Loucy (cell line): ENCODE measurements around the gene MUC6.

Experiments used
- H2AFZ ChIP-seq: fragments of 200-600 bp; sonication (generic); 2 replicates; pipeline ENCODE4 v1.6.0; 2016; ENCODE audit warnings: antibody characterized with exemption, mild to moderate bottlenecking, low read length, moderate library complexity
- H3F3A ChIP-seq: fragments of 200-600 bp; 2 replicates; pipeline ENCODE4 v1.6.0; 2016; ENCODE audit warnings: antibody characterized with exemption, low read depth, mild to moderate bottlenecking
- H3K27me3 ChIP-seq: fragments of 200-600 bp; sonication (generic); 2 replicates; pipeline ENCODE4 v1.6.1; 2014; ENCODE audit warnings: low read length, mild to moderate bottlenecking; ENCODE audit not compliant: insufficient read depth, poor library complexity, severe bottlenecking
- H3K36me3 ChIP-seq: fragments of 200-600 bp; sonication (generic); 2 replicates; pipeline ENCODE4 v1.6.1; 2016; ENCODE audit warnings: low read length; ENCODE audit not compliant: insufficient read depth
- H3K4me1 ChIP-seq: fragments of 200-600 bp; sonication (generic); 2 replicates; pipeline ENCODE4 v1.5.1; 2014; ENCODE audit warnings: low read length, mild to moderate bottlenecking; ENCODE audit not compliant: insufficient read depth, poor library complexity, severe bottlenecking
- H3K4me2 ChIP-seq: fragments of 200-600 bp; sonication (generic); 2 replicates; pipeline ENCODE4 v1.6.0; 2014; ENCODE audit warnings: antibody characterized with exemption, low read length, low read depth, mild to moderate bottlenecking; ENCODE audit not compliant: poor library complexity, severe bottlenecking
- H3K4me3 ChIP-seq: fragments of 200-600 bp; sonication (generic); 2 replicates; pipeline ENCODE4 v1.5.1; 2014; ENCODE audit warnings: low read length, mild to moderate bottlenecking, mixed read lengths; ENCODE audit not compliant: poor library complexity, severe bottlenecking
- H3K79me2 ChIP-seq: fragments of 200-600 bp; sonication (generic); 2 replicates; pipeline ENCODE4 v1.6.1; 2014; ENCODE audit warnings: low read length; ENCODE audit not compliant: insufficient read depth
- H3K9ac ChIP-seq: fragments of 200-600 bp; sonication (generic); 2 replicates; pipeline ENCODE4 v1.6.0; 2014; ENCODE audit warnings: mild to moderate bottlenecking, low read depth, low read length, moderate library complexity; ENCODE audit not compliant: poor library complexity, severe bottlenecking
- H3K9me2 ChIP-seq: fragments of 200-600 bp; sonication (generic); replicated peaks from 2 replicates; pipeline ENCODE4 v1.6.1; 2016; ENCODE audit warnings: low read depth, low read length, mixed read lengths
- H3K9me3 ChIP-seq: fragments of 200-600 bp; sonication (generic); 2 replicates; pipeline ENCODE4 v1.6.1; 2014; ENCODE audit warnings: mild to moderate bottlenecking, antibody characterized with exemption, low read length, low read depth; ENCODE audit not compliant: insufficient read depth
- H4K20me1 ChIP-seq: fragments of 200-600 bp; sonication (generic); 2 replicates; pipeline ENCODE4 v1.6.0; 2014; ENCODE audit warnings: antibody characterized with exemption, low read length, mild to moderate bottlenecking; ENCODE audit not compliant: insufficient read depth, poor library complexity, severe bottlenecking
- CTCF ChIP-seq: fragments of 200-600 bp; sonication (generic); conservative IDR thresholded peaks from 2 replicates; pipeline ENCODE4 v1.5.1; 2014; ENCODE audit warnings: mild to moderate bottlenecking, antibody characterized with exemption, low read length
- EZH2phosphoT487 ChIP-seq: fragments of 200-600 bp; IDR thresholded peaks from 2 replicates; pipeline ENCODE4 v1.6.1; 2018; ENCODE audit warnings: antibody characterized with exemption, mild to moderate bottlenecking, moderate library complexity, borderline replicate concordance

MUC6 gene

GRCh38 chr11:1077417-1078119, 41.0 kb upstream of the MUC6 start:
- Histone ChIP-seq H3K4me1 (no peaks in the 10 kb centered on the region), H3K9ac (no peak overlapping the region), H3K27me3 (no peaks in the 10 kb centered on the region), H3K79me2 (no peaks in the 10 kb centered on the region), H3K36me3 (no peaks in the 10 kb centered on the region), H3F3A (no peaks in the 10 kb centered on the region), H3K9me3 (no peaks in the 10 kb centered on the region; the same call in 1 of the 2 replicates), H3K4me2 (no peak overlapping the region), H4K20me1 (no peaks in the 10 kb centered on the region), H3K9me2 (no peaks in the 10 kb centered on the region), H2AFZ (no peak overlapping the region), H3K4me3 (no peak overlapping the region)
- TF ChIP-seq EZH2phosphoT487 (no peak), CTCF (no peak)

GRCh38 chr11:1077033-1077416, 40.5 kb upstream of the MUC6 start:
- Histone ChIP-seq H3K36me3 (no peaks in the 10 kb centered on the region), H3F3A (no peaks in the 10 kb centered on the region), H3K4me2 (no peak overlapping the region), H3K4me3 (no peak overlapping the region), H3K9ac (no peak overlapping the region), H3K79me2 (no peaks in the 10 kb centered on the region), H3K9me3 (no peaks in the 10 kb centered on the region; the same call in 1 of the 2 replicates), H2AFZ (no peak overlapping the region), H3K9me2 (no peaks in the 10 kb centered on the region), H3K4me1 (no peaks in the 10 kb centered on the region), H4K20me1 (no peaks in the 10 kb centered on the region), H3K27me3 (no peaks in the 10 kb centered on the region)
- no peak for TF ChIP-seq CTCF
- no peak for TF ChIP-seq EZH2phosphoT487

- no peak overlapping the region for H3K9ac ChIP-seq
- H3K4me3 ChIP-seq = no peak overlapping the region
Measured at GRCh38 chr11:1076061-1076665, 39.6 kb upstream of the MUC6 start.

More at GRCh38 chr11:1076061-1076665, 39.6 kb upstream of the MUC6 start:
- Histone ChIP-seq H3K9me3 (no peaks in the 10 kb centered on the region; the same call in 1 of the 2 replicates), H4K20me1 (no peaks in the 10 kb centered on the region), H3K4me2 (no peak overlapping the region), H2AFZ (no peak overlapping the region), H3K79me2 (no peaks in the 10 kb centered on the region), H3K4me1 (no peaks in the 10 kb centered on the region), H3F3A (no peaks in the 10 kb centered on the region), H3K9me2 (no peaks in the 10 kb centered on the region), H3K27me3 (no peaks in the 10 kb centered on the region), H3K36me3 (no peaks in the 10 kb centered on the region)
- TF ChIP-seq EZH2phosphoT487 = no peak
- TF ChIP-seq CTCF = no peak
